Smooth muscle cell (in vitro differentiated cells): ENCODE measurements around the gene SLC39A9. TPM values are rescaled to one million over a fixed set of nuclear protein-coding genes. Genes with fewer than 3 reads are reported as not detected.

Experiments used
- DNase-seq: peaks from one replicate; lab custom pipeline; 2025; ENCODE audit not compliant: unreplicated experiment; lab: John Stamatoyannopoulos, UW
- H2AFZ ChIP-seq: fragments of 200-600 bp; sonication (generic); 2 replicates; pipeline ENCODE4 v1.6.0; 2016; ENCODE audit warnings: antibody characterized with exemption, low read depth, mild to moderate bottlenecking
- H3F3A ChIP-seq: fragments of 200-600 bp; sonication (generic); 2 replicates; pipeline ENCODE4 v1.6.0; 2017; ENCODE audit warnings: antibody characterized with exemption, low read depth
- H3K27ac ChIP-seq: fragments of 200-600 bp; sonication (generic); 2 replicates; pipeline ENCODE4 v1.5.1; 2016; ENCODE audit warnings: low read depth, mild to moderate bottlenecking
- H3K27me3 ChIP-seq: fragments of 200-600 bp; sonication (generic); 2 replicates; pipeline ENCODE4 v1.6.1; 2016; ENCODE audit warnings: low read depth, mild to moderate bottlenecking
- H3K36me3 ChIP-seq: fragments of 200-600 bp; sonication (generic); 2 replicates; pipeline ENCODE4 v1.5.1; 2016; ENCODE audit warnings: low read depth
- H3K4me1 ChIP-seq: fragments of 200-600 bp; sonication (generic); 2 replicates; pipeline ENCODE4 v1.5.1; 2016; ENCODE audit warnings: low read depth
- H3K4me2 ChIP-seq: fragments of 200-600 bp; sonication (generic); 2 replicates; pipeline ENCODE4 v1.6.0; 2016; ENCODE audit warnings: mild to moderate bottlenecking
- H3K4me3 ChIP-seq: fragments of 200-600 bp; sonication (generic); 2 replicates; pipeline ENCODE4 v1.5.1; 2016; ENCODE audit warnings: mild to moderate bottlenecking
- H3K79me2 ChIP-seq: fragments of 200-600 bp; sonication (generic); 2 replicates; pipeline ENCODE4 v1.6.0; 2016; ENCODE audit warnings: low read depth, mild to moderate bottlenecking
- H3K9ac ChIP-seq: fragments of 200-600 bp; sonication (generic); 2 replicates; pipeline ENCODE4 v1.6.0; 2016; ENCODE audit warnings: low read depth
- H3K9me3 ChIP-seq: fragments of 200-600 bp; sonication (generic); replicated peaks from 2 replicates; pipeline ENCODE4 v1.5.1; 2016; ENCODE audit warnings: low read depth
- H4K20me1 ChIP-seq: fragments of 200-600 bp; sonication (generic); 2 replicates; pipeline ENCODE4 v1.6.0; 2016; ENCODE audit warnings: low read depth
- WGBS: methylation state at CpG from one replicate; pipeline ENCODE4 v1.1.7; 2016; ENCODE audit warnings: low lambda C conversion rate; 5-methylcytosine and 5-hydroxymethylcytosine counted together
- polyA plus RNA-seq: library from polyadenylated mRNA; unstranded; fragments of >200 nt; fragmentation: Nextera tagmentation; extraction: Ambion mirVana; gene quantifications from 2 replicates; pipeline ENCODE4 v1.2.1, GENCODE V29; 2016
- total RNA-seq: library from RNA; depleted of rRNA; stranded (reverse); fragments of >200 nt; gene quantifications from 2 replicates; pipeline ENCODE4 v1.2.3, GENCODE V29; 2014
- TF ChIP-seq, protein P1 (sequence below): fragments of 200-600 bp; sonication (generic); IDR thresholded peaks from 2 replicates; pipeline ENCODE4 v1.5.1; 2017; ENCODE audit warnings: borderline replicate concordance, mild to moderate bottlenecking, antibody characterized with exemption; ENCODE audit not compliant: insufficient read depth, poor library complexity, severe bottlenecking

Gene SLC39A9
- total and polyA plus RNA-seq, 2 experiments from 2014 or later, result 42.8 to 106 TPM

DNA sequence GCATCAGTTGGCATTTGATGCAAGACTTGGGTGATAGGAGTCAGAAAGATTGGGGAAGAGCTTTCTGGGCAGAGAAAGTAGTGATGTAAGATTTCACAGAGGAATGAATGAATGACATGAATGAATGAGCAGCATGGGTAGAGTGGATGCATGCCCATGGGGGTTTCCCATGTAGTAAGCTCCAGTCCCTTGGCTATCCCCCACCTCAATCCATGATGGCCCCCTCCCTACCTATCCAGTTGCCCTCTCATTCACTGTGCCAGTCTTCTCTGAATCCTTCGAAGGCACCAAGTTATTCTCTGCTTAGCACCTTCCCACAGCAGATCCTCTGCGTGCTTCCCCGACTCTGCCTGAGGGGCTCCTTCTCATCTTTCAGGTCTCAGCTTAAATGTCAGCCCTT lies 32.4 kb upstream of the SLC39A9 start:
- Histone ChIP-seq H3K4me3 (no peak overlapping the region), H3K4me2 (no peak overlapping the region), H3K9me3 (no peaks in the 10 kb centered on the region), H3K79me2 (no peaks in the 10 kb centered on the region), H3K9ac (no peak overlapping the region), H3K36me3 (no peaks in the 10 kb centered on the region), H3F3A (no peaks in the 10 kb centered on the region), H3K27ac (no peak overlapping the region), H3K27me3 (no peaks in the 10 kb centered on the region), H2AFZ (no peak overlapping the region), H4K20me1 (no peaks in the 10 kb centered on the region), H3K4me1 (no peaks in the 10 kb centered on the region)
- 75% methylated on average over 3 of the region's 3 CpGs for WGBS
- no peak for DNase-seq
- TF ChIP-seq, protein P1, sequence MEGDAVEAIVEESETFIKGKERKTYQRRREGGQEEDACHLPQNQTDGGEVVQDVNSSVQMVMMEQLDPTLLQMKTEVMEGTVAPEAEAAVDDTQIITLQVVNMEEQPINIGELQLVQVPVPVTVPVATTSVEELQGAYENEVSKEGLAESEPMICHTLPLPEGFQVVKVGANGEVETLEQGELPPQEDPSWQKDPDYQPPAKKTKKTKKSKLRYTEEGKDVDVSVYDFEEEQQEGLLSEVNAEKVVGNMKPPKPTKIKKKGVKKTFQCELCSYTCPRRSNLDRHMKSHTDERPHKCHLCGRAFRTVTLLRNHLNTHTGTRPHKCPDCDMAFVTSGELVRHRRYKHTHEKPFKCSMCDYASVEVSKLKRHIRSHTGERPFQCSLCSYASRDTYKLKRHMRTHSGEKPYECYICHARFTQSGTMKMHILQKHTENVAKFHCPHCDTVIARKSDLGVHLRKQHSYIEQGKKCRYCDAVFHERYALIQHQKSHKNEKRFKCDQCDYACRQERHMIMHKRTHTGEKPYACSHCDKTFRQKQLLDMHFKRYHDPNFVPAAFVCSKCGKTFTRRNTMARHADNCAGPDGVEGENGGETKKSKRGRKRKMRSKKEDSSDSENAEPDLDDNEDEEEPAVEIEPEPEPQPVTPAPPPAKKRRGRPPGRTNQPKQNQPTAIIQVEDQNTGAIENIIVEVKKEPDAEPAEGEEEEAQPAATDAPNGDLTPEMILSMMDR, result no peak

DNA sequence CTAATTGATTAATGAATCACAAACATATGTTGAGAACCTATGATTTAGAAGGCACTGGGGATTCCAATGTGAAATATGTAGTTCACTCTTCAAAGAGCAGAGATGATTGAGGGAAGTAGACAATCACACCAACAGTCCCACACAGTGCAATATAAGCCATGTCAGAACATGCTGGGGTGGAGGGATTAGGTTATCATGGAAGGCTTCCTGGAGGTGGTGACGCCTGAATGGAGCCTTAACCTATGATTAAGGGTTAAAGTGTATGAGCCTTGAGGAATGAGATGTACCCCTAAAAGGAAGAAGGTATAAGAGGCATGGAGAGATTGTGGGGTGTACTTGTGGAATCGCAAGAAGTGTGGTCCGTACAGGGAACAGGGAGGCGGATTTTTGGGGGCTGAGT lies 31.7 kb upstream of the SLC39A9 start:
- no peak overlapping the region for H3K4me2 ChIP-seq
- no peak overlapping the region for H2AFZ ChIP-seq
- H3K4me1 ChIP-seq, result no peaks in the 10 kb centered on the region
- DNase-seq, result no peak
- H3K9me3 ChIP-seq, result no peaks in the 10 kb centered on the region
- no peaks in the 10 kb centered on the region for H3K27me3 ChIP-seq
- TF ChIP-seq, protein P1, result no peak
- H3K9ac ChIP-seq, result no peak overlapping the region
- no peak overlapping the region for H3K4me3 ChIP-seq
- no peaks in the 10 kb centered on the region for H3K79me2 ChIP-seq
- WGBS, result 98% methylated on average over 4 of the region's 4 CpGs
- H4K20me1 ChIP-seq, result no peaks in the 10 kb centered on the region
- no peaks in the 10 kb centered on the region for H3K36me3 ChIP-seq
- H3F3A ChIP-seq, result no peaks in the 10 kb centered on the region
- H3K27ac ChIP-seq, result no peak overlapping the region

DNA sequence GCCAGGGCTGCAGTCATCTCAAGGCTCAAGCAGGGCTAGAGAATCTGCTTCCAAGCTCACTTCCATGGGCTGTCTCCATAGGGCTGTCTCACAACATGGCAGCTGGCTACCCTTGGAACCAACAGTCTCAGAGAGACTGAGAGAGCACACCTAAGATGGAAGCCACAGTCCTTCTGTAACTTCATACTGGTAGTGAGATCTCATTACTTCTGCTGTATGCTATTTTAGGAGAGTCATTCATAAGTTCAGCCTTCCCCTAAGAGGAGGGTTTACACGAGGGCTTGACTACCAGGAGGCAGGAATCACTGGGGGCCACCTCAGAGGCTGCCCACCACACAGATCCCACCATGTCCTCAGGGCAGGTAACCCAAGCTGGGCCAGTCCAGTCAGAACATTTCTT lies 30.1 kb upstream of the SLC39A9 start:
- WGBS, result 100% methylated on average over 1 of the region's 1 CpG
- H3K27me3 ChIP-seq, result no peaks in the 10 kb centered on the region
- H3K4me2 ChIP-seq, result no peak overlapping the region
- no peak overlapping the region for H3K4me3 ChIP-seq
- H3K36me3 ChIP-seq, result no peaks in the 10 kb centered on the region
- no peak overlapping the region for H2AFZ ChIP-seq
- H3K27ac ChIP-seq, result no peak overlapping the region
- no peaks in the 10 kb centered on the region for H3K79me2 ChIP-seq
- no peaks in the 10 kb centered on the region for H3K9me3 ChIP-seq
- no peaks in the 10 kb centered on the region for H3K4me1 ChIP-seq
- no peak overlapping the region for H3K9ac ChIP-seq
- H3F3A ChIP-seq, result no peaks in the 10 kb centered on the region
- H4K20me1 ChIP-seq, result no peaks in the 10 kb centered on the region
- TF ChIP-seq, protein P1, result no peak
- DNase-seq, result no peak

DNA sequence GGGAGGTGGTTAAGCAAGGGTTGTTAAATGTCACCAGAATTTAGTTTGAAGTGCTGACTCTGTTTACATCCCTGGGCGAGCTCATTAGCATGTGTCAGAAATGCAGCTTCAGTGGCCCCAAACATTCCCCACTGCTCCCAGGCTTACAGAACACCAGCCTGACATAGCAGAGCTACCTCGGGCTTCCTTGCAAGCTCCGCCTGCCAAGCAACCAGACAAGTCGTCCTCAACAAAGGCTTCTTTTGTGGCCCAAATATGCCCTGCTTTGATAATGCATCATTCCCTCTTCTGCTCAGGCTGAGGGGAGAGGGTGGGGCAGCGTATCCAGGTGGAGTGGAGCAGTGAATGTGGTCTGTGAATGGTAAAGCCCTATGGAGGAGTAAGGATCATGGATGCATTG lies 28.4 kb upstream of the SLC39A9 start:
- Histone ChIP-seq H3K4me3 (no peak overlapping the region), H3K4me1 (no peaks in the 10 kb centered on the region), H3K27ac (no peak overlapping the region), H3K27me3 (no peaks in the 10 kb centered on the region), H3K9me3 (no peaks in the 10 kb centered on the region), H3K36me3 (no peaks in the 10 kb centered on the region), H3K9ac (no peak overlapping the region), H2AFZ (no peak overlapping the region), H3K4me2 (no peak overlapping the region), H3K79me2 (no peaks in the 10 kb centered on the region), H4K20me1 (no peaks in the 10 kb centered on the region), H3F3A (no peaks in the 10 kb centered on the region)
- DNase-seq, result no peak
- 54% methylated on average over 5 of the region's 5 CpGs for WGBS
- TF ChIP-seq, protein P1, result no peak
